HG03139 (cell line): ENCODE results near the gene SF3A1.
A peak's percentile ranks its signal among the peaks of the same experiment; 100 is the strongest.

ENCODE experiments used
- ATAC-seq: cut with Tn5 transposase; IDR thresholded peaks from one replicate; pipeline ENCODE4 v1.9.1; 2021; ENCODE audit not compliant: unreplicated experiment

The SF3A1 gene

DNA sequence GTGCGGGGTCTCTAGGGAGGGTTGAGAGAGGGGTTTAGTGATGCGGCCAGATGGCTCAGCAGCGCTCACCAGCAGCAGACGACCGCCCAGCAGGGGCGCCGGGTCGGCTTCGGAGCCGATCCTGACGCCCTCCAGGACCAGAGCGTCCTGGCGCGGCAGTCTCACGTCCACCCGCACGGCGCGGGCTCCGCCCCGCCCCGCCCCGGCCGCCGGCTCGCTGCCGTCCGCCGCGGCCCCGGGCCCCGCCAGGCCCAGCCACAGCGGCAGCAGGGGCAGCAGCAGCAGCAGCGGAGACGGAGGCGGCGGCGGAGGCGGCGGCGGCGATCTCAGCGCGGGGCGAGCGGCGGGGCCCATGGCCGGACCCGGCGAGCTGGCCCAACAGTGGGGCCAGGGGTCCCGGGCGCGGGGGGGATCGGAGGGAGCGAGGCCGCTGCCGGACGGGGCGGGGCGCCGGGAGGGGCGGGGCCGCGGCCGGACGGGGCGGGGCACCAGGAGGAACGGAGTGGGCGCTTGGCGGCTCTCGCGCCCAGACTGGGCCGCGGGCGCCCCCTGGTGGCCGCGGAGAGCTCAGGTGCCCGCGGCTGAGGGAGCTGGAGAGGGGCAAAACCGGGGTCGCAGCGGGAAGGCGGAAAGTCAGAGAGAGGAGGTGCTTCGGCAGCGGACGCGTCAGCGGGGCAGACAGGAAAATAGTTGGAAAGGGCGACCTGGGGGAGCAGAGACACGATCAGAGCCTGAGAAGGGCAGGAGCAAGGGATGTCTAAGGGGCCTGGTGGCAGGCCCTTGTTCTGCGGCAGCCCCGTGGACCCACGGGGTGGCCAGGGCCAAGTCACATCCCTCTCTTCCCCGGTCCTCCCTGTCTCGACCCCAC lies 30.5 kb upstream of the SF3A1 start, which contains the start of gene RNF215:
TSS of gene RNF215 (minus strand) at position 452 of the 868 bp plus-strand sequence. CDS start at position 354, 98 bp downstream.
- ATAC-seq, result peak; percentile 65

DNA sequence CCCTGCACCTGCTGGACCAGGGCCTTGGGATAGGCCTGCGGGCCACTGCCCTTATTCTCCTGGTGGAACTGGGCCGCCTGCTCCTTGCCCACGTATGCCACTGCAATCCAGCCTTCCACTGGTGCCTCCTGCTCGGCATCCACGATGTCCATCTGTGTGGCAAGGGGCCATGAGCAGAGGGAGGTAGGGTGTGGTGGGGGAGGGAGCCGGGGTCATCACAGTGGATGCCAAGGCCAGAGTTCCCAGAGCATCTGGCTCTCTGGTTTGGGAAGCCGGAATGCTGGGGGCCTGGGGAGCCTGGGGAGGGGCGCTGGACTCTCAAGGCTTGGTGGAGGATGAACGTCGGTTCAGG lies 29.9 kb upstream of the SF3A1 start:
- ATAC-seq, result no peak

DNA sequence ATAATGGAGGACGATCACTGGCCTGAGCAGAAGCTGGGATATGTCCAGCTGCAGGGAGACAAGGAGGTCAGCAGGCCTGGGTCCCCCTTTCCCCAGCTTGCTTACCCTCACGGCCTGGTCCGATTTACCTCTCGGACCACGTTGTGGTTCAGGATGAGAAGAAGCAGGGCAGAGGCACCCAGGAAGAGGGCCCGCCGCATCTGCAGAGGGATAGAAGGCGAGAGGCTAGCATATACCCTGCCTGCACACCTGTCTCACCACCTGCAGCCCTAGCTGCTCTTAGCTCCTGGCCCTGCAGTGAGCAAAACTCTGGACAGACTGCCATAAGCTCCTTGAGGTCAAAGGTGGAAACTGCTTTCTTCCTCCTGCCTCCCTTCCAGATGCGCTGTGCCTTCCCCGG lies 29.2 kb upstream of the SF3A1 start:
- no peak for ATAC-seq

DNA sequence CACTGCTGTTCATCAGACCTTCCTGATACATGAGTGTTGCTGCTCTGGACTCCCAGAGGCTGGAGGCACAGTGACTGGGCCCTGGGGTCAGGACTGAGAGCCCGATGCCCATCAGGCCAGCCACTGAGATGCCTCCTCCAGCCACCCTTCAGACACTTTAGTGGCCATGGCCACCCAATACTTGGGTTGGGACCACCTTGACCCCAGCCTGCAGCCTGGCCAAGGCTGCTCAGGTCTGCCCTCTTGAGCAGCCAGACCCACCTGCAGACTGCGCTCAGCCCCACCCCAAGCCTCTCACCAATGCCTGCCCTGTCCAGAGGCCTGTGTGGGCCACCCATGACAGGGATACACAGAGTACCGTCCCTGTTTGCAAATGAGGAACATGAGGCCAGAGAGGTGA lies 26.4 kb upstream of the SF3A1 start:
- ATAC-seq, result no peak

DNA sequence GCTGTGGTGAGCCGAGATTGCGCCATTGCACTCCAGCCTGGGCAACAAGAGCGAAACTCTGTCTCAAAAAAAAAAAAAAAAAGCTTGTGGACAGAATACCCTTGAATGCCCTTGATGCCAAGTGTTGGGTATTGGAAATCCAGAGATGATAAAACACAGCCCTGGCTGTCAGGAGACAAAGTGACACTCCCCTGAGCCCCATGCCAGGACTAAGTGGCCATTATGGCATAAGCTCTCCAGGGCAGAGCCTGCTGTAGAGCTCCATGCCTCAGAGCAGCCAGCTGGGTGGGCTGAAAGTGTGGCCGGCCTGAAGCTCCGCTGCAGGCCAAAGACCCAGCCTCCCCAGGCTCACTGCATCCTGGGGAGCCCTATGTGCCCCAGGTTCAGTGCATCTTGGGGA lies 25.6 kb upstream of the SF3A1 start:
- no peak for ATAC-seq

DNA sequence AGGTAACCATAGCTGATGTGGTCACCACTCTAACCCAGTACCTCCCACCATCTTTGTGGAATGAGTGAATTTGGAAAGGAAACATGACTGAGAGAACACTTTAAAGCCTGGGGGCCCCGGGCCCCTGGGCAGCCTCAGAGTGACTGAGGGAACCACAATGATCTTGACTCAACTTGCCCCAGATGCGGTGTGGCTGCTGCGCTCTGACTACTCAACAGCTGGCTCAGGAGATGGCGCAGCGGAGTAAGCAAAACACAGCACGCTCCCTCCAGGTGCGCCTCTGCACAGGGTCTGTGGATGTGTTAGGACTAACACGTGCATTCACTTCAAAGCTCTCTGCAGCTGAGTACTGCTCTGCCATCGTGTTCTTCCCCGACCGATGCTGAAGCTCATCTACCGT lies 24.6 kb upstream of the SF3A1 start:
- no peak for ATAC-seq

DNA sequence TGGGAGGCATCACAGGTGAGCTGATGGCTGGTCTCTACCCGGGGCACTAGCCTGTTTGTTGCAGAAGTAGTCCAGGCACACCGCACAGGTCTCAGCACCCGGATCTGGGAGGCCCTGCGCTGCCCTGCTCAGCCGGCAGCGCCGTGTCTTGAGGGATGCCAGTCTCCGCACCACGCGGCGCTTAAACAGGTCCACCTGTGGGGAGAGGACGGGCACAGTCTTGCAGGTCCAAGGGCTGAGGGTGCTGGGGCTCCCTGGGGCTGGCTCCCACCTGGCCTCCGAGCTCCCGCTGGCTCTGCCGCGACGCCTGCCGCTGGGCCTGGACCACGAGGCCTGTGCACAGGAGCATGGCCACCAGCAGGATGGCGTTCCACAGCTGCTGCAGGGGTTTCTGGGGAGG lies 23.3 kb upstream of the SF3A1 start:
- no peak for ATAC-seq

DNA sequence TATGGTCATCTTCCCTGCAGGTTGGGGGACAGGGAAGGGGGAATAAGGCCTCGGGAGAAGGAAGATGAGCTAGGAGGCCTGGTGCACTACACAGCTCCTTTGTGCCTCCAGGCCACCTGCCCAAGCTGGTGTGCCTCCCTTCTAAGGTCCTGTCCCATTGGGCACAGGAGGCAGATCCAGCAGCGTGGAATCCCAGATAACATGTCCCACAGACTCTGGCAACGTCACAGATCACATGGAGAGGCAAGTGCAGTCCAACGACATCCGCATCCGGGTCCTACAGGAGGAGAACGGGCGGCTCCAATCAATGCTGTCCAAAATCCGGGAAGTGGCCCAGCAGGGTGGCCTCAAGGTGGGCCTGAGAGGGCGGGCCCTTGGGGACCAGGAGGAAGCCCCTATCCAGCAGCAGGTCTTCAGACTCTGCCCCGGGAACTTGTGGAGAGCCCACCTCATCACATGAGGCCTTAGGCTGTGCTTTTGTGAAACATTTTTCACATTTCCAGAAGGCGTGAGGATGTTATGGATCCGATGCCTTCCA lies 18.7 kb upstream of the SF3A1 start:
- no peak for ATAC-seq

DNA sequence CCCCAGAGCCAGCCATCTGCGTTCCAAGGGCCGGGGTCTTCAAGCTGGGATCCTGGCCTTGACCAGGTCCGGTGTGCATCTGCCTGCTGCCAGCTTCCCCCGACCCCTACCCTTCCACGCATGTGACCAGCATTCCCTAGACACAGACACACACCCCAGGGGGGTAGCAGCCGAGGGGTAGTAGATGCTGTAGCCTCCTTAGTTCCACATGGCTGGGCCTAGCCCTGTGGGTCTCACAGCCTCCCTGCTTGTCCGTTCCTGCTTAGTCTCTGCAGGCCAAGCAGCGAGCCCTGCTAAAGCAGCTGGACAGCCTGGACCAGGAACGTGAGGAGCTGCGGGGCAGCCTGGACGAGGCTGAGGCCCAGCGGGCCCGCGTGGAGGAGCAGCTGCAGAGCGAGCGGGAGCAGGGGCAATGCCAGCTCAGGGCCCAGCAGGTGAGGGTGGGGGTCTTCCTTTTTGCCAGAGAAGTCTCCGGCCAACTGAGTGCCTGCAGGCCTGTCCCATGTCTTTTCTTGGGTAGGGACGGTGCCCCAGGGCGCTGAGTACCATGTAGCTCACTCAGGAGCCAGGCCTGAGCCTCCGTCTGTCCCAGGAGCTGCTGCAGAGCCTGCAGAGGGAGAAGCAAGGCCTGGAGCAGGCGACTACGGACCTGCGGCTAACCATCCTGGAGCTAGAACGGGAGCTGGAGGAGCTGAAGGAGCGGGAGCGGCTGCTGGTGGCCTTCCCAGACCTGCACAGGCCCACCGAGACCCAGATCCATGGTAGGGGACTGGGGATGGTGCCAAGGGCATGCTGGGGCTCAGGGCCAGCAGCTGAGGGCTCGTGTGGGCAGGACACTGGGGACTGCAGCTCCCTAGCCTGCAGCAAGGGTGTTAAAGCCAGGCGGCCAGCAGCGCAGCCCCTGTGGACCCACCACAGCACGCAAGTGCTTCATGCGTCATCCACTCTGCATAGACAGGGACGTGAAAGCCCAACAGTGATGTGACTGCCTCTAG lies 16.9 kb upstream of the SF3A1 start:
- no peak for ATAC-seq

DNA sequence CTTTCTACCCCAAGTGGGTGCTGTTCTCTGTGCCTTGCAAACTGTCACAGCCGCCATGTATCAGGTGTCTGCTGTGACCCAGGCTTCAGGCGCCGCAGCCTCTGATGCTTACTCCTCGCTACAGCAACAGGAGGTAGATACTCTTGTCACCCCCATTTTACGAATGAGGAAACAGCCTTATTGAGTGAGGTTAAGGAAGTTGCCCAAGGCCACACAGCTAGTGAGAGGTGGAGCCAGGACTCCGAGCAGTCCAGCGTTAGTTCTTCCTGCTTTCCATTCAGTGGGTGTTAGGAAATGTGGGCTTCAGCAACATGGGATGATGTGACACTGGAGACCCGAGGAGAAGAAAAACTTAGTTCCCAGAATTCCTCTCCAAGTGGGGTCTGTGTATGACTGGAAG lies 16.2 kb upstream of the SF3A1 start:
- ATAC-seq, result no peak

DNA sequence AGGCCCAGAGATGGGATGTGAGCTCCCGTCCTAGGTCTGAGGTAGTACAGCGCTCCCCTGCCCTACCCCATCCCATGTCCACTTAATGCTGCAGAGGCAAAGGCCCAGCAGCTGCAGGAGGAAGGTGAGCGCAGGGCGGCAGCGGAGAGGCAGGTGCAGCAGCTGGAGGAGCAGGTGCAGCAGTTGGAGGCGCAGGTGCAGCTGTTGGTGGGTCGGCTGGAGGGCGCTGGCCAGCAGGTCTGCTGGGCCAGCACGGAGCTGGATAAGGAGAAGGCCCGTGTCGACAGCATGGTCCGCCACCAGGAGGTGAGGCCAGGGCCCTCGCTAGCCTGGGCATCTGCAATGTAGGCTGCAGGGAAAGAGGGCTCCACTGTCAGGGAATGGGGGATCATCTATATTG lies 15.3 kb upstream of the SF3A1 start:
- ATAC-seq, result no peak

DNA sequence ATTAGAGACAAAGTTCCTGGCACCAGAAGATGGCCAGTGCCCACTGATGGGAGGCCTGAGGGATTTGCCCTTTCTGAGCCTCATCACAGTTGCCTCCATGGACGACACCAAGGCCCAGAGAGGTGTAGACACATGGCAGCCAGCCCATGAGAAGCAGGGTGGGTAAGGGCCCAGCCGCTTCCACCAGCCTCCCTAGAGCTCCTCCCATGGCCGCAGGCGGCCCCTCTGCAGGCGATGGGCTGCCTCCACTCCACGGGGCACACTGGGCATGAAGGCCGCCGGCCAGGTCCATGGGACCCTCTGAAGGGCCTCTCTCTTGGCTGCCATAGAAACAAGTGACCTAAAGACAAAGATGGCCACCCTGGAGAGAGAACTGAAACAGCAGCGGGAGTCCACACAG lies 14.6 kb upstream of the SF3A1 start:
- ATAC-seq, result no peak

DNA sequence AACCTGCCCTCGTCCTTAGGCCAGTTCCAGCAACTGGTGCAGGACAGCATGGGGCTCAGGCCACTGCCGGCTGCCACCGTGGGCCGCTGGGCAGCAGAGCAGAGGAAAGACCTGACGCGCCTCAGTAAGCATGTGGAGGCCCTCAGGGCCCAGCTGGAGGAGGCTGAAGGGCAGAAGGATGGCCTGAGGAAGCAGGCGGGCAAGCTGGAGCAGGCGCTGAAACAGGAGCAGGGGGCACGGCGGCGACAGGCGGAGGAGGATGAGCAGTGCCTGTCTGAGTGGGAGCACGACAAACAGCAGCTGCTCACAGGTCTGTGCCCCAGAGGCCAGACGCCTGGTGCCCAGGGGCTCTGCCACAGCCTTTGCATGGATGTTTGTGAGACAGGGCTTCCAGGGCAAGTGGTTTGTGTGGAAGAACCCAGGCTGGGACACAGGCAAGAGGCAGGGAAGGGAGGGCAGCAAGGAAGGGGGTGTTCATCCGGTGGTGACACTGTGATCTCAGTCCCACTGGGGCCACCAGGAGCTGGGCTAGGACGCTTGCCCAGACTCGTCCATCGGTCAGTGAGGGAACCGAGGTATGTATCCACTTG lies 14.0 kb upstream of the SF3A1 start:
- no peak for ATAC-seq

DNA sequence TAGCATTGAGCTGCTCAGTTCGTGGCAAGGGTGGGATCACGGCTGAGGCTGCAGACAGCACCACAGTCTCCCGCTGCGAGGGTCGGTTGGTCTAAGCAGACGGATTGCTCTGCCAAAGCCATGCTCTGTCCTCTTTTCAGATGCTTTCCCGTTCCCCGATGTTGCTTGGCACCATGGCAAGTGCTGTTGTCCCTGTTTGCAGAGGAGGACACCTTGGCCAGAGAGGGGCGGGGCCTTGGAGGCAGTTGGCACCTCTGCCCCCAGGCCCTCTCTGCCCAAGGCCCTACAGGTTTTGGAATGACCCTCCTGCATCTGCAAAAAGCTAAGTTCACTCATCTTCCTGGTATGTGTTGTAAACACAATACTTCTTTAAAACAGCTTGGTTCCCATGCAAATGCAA lies 11.7 kb upstream of the SF3A1 start:
- no peak for ATAC-seq

DNA sequence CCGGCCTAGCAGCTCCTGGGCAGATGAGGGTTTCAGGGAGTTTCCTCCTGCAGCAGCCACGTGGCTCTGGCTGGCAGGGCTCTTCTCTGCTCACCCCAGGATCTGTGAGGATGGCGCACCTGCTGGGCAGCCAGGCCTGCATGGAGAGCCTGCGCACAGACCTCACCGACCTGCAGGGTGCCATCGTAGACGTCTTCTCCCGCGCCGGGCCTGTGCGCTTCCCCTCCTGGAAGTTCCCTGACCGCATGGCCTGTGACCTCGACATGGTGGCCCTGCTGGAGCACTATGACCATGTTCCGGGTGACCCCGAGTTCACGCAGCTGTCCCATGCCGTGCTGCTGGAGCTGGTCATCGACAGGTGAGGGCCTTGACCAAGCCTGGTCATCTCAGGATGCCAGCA lies 9.2 kb upstream of the SF3A1 start:
- ATAC-seq, result no peak

DNA sequence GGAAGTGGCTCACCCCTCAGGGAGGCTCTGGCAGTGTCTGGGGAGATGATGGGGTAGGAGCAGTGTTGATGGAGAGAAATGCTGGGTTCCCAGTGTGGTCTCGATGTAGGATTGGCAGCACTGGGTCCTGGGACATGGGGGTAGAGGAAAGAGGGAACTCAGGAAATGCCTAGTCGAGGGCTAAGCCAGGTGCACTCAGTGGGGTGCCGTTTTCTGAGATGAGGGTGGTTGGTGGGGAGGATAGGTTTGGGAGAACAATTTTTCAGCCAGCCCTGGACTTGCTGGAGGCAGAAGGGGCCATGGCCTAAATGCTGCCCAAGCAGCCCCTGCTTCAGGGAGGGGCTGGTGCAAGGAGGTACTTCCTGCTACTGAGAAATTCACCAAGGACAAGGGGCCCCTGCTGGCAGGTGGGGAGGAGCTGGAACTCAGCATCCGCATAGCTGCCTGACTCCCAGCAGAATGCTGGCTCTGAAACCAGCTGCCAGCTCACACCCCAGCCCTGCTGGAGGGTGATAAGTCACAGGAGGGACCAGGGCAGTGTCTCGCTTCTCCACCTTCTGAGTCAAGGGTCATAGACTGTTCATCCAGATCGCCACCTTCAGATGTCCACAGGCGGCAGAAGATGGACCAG lies 6.1 kb upstream of the SF3A1 start:
- no peak for ATAC-seq

DNA sequence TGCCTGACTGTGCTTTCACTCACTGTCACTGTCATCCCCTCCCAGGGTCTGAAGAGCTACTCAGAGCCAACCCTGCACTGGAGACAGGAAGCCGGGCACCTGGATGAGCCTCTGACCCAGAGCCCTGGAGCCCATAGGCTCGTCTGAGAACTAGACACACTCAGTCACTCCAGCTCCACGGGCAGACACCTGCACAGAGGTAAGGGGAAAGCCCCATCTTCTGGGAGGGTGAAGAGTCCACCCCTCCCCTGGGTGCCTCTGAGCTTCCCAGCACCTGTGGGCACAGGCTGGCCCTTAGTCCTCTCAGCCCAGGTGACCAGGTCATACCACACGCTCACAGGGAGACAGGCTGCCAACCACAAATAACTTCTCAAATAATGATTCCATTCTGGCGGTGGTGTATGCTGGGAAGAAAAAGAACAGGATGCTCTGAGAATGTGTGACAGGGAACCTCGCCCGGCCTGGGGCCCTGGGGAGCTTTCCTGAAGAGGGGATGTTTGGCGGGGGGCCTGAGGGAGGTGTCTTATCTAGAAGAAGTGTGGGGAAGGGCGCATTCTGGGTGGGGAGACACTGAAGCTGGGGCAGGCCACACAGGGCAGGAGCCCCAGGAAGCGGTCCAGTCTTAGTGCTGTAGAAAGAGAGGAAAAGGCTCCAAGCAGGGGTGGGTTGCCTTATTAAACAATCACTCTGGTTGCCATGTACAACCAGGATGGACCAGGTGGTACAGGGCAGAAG lies 5.4 kb upstream of the SF3A1 start:
- no peak for ATAC-seq

DNA sequence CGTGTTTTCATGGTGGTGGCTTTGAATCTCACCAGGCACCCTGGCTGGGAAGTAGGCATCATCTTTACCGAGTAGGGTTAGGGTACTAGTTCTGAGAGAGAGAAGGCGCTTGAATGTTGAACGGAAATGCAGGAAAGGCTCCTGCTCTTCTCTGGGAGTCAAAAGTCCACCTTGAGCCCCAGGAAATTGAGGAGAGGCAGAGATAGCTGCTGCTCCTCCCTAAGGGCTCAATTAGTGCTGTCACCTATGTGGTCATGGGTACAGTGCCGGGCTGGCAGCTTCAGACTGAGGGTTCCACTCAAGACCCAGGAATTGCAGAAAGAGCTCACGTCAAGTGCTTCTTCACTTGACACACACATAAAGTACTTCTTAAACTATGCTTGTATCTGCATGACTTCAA lies 1.8 kb upstream of the SF3A1 start:
- no peak for ATAC-seq

DNA sequence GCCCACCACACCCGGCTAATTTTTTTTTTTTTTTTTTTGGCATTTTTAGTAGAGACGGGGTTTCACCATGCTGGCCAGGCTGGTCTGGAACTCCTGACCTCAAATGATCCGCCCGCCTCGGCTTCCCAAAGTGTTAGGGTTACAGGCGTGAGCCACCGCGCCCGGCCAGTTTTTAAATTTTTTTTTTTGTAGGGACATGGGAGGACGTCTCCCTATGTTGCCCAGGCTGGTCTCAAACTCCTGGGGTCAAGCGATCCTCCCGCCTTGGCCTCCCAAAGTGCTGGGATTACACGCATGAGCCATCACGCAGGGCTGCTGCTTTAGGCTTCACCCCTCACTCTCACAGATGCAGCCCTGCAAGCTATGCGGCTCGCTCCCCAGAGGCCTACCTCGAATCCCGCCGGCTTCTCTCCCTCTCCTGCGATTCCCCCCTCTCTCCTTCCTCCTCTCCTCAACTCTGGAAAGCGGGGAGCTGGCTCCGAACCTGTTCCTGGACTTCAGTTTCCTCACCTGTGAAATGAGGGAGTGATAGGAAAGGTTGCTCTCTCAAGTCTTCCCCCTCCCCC lies 1.0 kb upstream of the SF3A1 start:
- no peak for ATAC-seq

DNA sequence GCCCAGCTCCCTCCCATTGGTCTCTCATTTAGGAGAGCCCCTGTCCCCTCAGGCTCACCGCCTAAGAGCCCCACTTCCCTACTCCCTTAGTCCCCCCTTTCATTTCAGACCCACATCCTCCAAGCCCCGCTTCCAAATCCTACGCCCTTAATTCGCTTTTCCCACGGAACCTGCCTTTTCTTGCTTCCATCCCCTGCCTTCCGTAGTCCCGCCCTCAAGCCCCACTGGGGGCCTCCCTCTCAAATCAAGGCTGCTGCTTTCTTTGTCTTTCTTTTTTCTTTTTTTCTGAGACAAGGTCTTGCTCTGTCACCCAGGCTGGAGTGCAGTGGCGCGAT lies 509 bp upstream of the SF3A1 start:
- no peak for ATAC-seq
